ENCODE measurements around the gene CDK17. TPM values are rescaled to one million over a fixed set of nuclear protein-coding genes. Genes with fewer than 3 reads are reported as not detected.
A peak's percentile ranks its signal among the peaks of the same experiment; 100 is the strongest.
"Not testable (repeated sequence)": the region's sequence is repeated elsewhere in the genome, so short reads cannot be mapped to it uniquely, and the experiment has no call there.

CDK17 gene
- polyA plus RNA-seq, 2 donors = 6.3 to 6.5 TPM

DNA sequence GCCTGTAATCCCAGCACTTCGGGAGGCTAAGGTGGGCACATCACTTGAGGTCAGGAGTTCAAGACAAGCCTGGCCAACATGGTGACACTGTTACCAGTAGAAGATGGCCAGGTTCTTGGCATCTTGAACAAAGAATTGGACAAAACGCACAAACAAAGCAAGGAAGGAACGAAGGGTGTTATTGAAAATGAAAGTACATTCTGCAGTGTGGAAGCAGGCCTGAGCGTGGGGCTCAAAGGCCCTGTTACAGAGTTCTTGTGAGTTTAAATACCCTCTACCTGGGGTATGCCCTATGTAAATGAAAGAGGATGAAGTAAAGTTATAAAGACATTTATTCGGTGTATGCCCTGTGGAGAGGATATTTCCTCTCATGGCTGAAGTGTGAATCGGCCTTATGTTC is 20.8 kb upstream of the CDK17 start:
- Histone ChIP-seq H3K27ac (ENCODE audit: low read depth in 2 of 2, low read length in 1 of 2) (no peak overlapping the region), H3K4me3 (ENCODE audit: low read depth in 1 of 2, low read length in 2 of 2) (no peak overlapping the region), H3K36me3 (ENCODE audit: control insufficient read depth in 2 of 2, insufficient read depth in 2 of 2, low read length in 1 of 2) (no peaks in the 10 kb centered on the region), H3K27me3 (ENCODE audit: control insufficient read depth in 1 of 2, insufficient read depth in 2 of 2, low read length in 2 of 2) (no peaks in the 10 kb centered on the region), H3K9me3 (ENCODE audit: control insufficient read depth in 2 of 2, insufficient read depth in 1 of 2, low read depth in 1 of 2, low read length in 1 of 2) (no peaks in the 10 kb centered on the region), H3K4me1 (ENCODE audit: control insufficient read depth in 2 of 2, insufficient read depth in 2 of 2, low read length in 1 of 2) (no peaks in the 10 kb centered on the region)
- WGBS, 2 donors = 70 to 75% methylated on average over 6 of the region's 6 CpGs

DNA sequence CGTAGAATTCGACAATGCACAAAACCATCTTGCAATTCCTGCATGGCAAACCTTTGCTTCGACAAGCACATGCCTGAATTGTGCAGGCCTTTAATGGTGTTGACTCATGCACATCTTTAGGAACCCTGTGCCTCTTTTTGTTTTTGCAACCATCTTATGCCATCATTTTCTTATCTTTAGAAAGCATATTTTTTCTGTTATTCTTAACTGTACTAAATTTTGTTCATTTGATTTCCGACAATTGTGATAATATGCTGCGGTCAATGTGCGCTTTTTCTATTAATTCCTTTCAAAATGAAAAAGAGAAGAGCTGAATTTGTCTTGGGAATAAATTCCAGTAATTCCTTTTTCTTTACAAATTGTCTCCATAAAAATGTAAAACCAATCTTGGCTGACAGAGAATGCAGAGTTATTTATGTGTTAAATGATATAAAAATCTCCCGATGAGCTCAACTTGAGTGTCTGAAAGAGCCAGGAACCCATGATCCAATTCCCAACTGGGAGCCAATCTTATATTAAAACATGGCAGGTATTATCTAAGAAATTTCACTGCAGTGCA is 20.1 kb upstream of the CDK17 start:
- Histone ChIP-seq H3K4me1 (ENCODE audit: control insufficient read depth in 2 of 2, insufficient read depth in 2 of 2, low read length in 1 of 2) (no peaks in the 10 kb centered on the region), H3K9me3 (ENCODE audit: control insufficient read depth in 2 of 2, insufficient read depth in 1 of 2, low read depth in 1 of 2, low read length in 1 of 2) (no peaks in the 10 kb centered on the region), H3K27me3 (ENCODE audit: control insufficient read depth in 1 of 2, insufficient read depth in 2 of 2, low read length in 2 of 2) (no peaks in the 10 kb centered on the region), H3K27ac (ENCODE audit: low read depth in 2 of 2, low read length in 1 of 2) (no peak overlapping the region), H3K36me3 (ENCODE audit: control insufficient read depth in 2 of 2, insufficient read depth in 2 of 2, low read length in 1 of 2) (no peaks in the 10 kb centered on the region), H3K4me3 (ENCODE audit: low read depth in 1 of 2, low read length in 2 of 2) (no peak overlapping the region)
- WGBS, 2 donors = 79 to 82% methylated on average over 7 of the region's 7 CpGs

DNA sequence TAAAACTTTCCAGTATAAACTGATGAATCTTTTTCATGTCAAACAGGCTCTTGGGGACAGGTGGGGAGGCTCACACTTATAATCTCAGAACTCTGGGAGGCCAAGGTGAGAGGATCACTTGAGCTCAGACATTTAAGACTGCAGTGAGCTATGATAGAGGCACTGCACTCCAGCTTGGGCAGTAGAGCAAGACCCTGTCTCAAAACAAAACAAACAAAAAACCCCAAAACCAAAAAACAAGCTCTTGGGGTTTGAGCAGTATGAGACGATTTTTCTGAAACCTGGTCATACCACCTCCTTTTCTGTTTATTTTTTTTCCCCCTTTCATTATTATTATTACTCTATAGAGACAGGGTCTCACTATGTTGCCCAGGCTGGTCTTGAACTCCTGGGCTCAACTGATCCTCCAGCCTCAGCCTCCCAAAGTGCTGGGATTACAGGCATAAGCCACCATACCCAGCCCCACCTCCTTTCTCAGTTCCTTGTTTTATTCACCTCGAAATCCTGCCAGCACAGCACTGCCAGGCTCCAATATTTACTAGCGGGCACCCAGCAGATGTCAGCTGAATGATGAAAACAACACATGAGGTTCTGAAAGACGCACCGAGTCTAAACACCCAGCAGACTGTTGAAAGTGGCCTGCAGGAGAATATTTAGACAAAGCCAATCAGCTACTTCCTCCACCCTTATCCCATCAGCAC is 19.5 kb upstream of the CDK17 start:
- 78 to 80% methylated on average over 5 of the region's 5 CpGs for WGBS, 2 donors
- H3K27me3 ChIP-seq (ENCODE audit: control insufficient read depth in 1 of 2, insufficient read depth in 2 of 2, low read length in 2 of 2) = no peaks in the 10 kb centered on the region
- no peak overlapping the region for H3K4me3 ChIP-seq (ENCODE audit: low read depth in 1 of 2, low read length in 2 of 2)
- H3K4me1 ChIP-seq (ENCODE audit: control insufficient read depth in 2 of 2, insufficient read depth in 2 of 2, low read length in 1 of 2) = peaks cover 0 to 2% of the 10 kb centered on the region in 2 donors
- no peaks in the 10 kb centered on the region for H3K9me3 ChIP-seq (ENCODE audit: control insufficient read depth in 2 of 2, insufficient read depth in 1 of 2, low read depth in 1 of 2, low read length in 1 of 2)
- no peaks in the 10 kb centered on the region for H3K36me3 ChIP-seq (ENCODE audit: control insufficient read depth in 2 of 2, insufficient read depth in 2 of 2, low read length in 1 of 2)
- H3K27ac ChIP-seq (ENCODE audit: low read depth in 2 of 2, low read length in 1 of 2) = no peak overlapping the region

DNA sequence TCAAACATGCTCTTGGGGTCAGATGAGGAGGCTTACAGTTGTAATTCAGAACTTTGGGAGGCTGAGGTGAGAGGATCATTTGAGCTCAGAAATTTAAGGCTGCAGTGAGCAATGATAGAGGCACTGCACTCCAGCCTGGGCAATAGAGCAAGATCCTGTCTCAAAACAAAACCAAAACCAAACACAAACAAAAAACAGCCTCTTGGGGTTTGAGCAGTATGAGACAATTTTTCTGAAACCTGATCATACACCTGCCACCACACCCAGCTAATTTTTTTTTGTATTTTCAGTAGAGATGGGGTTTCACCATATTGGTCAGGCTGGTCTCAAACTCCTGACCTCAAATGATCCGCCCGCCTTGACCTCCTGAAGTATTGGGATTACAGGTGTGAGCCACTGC is 17.4 kb upstream of the CDK17 start:
- not testable (repeated sequence) for H3K36me3 ChIP-seq (ENCODE audit: control insufficient read depth in 2 of 2, insufficient read depth in 2 of 2, low read length in 1 of 2); H3K9me3 ChIP-seq (ENCODE audit: control insufficient read depth in 2 of 2, insufficient read depth in 1 of 2, low read depth in 1 of 2, low read length in 1 of 2); H3K27ac ChIP-seq (ENCODE audit: low read depth in 2 of 2, low read length in 1 of 2); H3K27me3 ChIP-seq (ENCODE audit: control insufficient read depth in 1 of 2, insufficient read depth in 2 of 2, low read length in 2 of 2); H3K4me1 ChIP-seq (ENCODE audit: control insufficient read depth in 2 of 2, insufficient read depth in 2 of 2, low read length in 1 of 2); H3K4me3 ChIP-seq (ENCODE audit: low read depth in 1 of 2, low read length in 2 of 2)
- 84 to 87% methylated on average over 2 of the region's 2 CpGs for WGBS, 2 donors

DNA sequence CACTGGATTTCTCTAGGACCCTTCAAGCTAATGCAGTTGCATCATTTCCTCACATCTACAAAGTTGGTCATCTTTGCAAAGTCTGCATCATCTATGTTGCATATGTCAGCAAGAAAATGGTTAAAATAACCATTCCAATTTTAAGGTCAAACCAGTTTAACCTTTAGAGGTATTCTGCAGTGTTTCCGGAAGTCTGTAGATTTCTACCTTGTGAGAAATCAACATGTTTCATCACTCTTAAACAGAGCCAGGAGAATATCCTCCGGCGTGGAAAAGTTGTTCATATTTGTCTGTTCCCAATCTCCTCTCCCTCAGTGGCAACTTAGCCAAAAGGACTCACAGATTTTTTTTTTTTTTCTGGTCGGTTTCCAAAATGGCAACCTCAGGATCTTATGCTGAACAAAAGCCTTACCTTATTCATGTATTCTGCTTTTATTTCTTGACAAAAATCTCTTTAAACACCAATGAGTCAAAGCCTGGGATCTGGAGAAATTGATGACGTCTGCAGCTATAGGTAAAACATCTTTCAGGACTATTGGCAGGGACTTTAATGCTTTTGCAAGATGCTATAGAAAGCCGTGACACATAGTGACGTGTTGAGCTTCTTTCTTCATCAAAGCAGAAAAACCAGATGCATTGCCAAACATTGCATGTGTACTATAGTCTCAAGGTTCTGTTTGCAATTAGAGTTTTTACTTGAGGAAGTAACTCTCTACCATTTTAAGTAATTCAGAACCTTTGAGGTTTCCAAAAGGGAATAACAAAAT is 16.0 kb upstream of the CDK17 start:
- Histone ChIP-seq H3K4me1 (ENCODE audit: control insufficient read depth in 2 of 2, insufficient read depth in 2 of 2, low read length in 1 of 2) (peaks cover 0 to 2% of the 10 kb centered on the region in 2 donors), H3K36me3 (ENCODE audit: control insufficient read depth in 2 of 2, insufficient read depth in 2 of 2, low read length in 1 of 2) (no peaks in the 10 kb centered on the region), H3K27ac (ENCODE audit: low read depth in 2 of 2, low read length in 1 of 2) (peak overlapping the region in 1 of 2 donors; percentile 27), H3K27me3 (ENCODE audit: control insufficient read depth in 1 of 2, insufficient read depth in 2 of 2, low read length in 2 of 2) (no peaks in the 10 kb centered on the region), H3K9me3 (ENCODE audit: control insufficient read depth in 2 of 2, insufficient read depth in 1 of 2, low read depth in 1 of 2, low read length in 1 of 2) (no peaks in the 10 kb centered on the region), H3K4me3 (ENCODE audit: low read depth in 1 of 2, low read length in 2 of 2) (no peak overlapping the region)
- WGBS, 2 donors = 50 to 52% methylated on average over 7 of the region's 7 CpGs

DNA sequence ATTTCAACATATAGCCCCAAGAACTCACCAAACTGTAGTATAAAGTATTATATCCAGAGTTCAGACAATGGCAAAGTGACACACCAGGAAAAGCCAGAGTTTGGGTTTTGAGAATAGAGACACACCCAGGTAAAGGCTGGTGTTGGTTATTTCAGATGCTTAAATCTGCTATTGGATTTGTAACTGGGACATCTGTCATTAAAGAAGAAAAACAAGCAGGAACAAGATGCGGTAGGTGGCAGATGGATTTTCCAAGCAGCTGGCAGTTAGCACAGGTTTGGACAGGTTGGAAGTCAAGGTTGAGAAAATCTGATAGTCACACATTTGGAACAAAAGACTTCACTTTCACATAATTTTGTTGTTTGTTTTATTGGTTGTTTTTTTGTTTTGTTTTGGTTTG is 14.4 kb upstream of the CDK17 start:
- no peaks in the 10 kb centered on the region for H3K27me3 ChIP-seq (ENCODE audit: control insufficient read depth in 1 of 2, insufficient read depth in 2 of 2, low read length in 2 of 2)
- no peaks in the 10 kb centered on the region for H3K9me3 ChIP-seq (ENCODE audit: control insufficient read depth in 2 of 2, insufficient read depth in 1 of 2, low read depth in 1 of 2, low read length in 1 of 2)
- H3K36me3 ChIP-seq (ENCODE audit: control insufficient read depth in 2 of 2, insufficient read depth in 2 of 2, low read length in 1 of 2) = no peaks in the 10 kb centered on the region
- no peak overlapping the region for H3K4me3 ChIP-seq (ENCODE audit: low read depth in 1 of 2, low read length in 2 of 2)
- H3K4me1 ChIP-seq (ENCODE audit: control insufficient read depth in 2 of 2, insufficient read depth in 2 of 2, low read length in 1 of 2) = peaks cover 0 to 2% of the 10 kb centered on the region in 2 donors
- H3K27ac ChIP-seq (ENCODE audit: low read depth in 2 of 2, low read length in 1 of 2) = no peak overlapping the region
- 44 to 71% methylated on average over 1 of the region's 1 CpG for WGBS, 2 donors

DNA sequence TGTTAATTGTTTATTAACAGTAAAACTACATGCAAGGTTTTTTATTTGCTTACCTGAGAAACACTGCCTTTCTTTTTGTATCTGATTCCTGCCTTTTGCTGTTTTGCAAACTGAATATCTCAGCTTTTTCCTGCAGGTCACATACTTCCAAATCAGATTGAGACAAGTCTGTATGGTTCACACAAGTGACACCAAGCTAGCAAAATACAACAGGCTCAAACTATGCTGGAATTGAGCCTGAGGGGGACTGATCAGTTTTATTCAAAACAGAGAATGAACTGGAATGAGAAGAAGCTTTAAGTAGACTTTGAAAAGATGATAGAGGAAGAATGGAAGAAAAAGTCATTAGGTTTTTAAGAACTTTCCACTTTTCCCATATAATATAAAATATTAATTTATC is 12.2 kb upstream of the CDK17 start:
- Histone ChIP-seq H3K9me3 (ENCODE audit: control insufficient read depth in 2 of 2, insufficient read depth in 1 of 2, low read depth in 1 of 2, low read length in 1 of 2) (no peaks in the 10 kb centered on the region), H3K4me3 (ENCODE audit: low read depth in 1 of 2, low read length in 2 of 2) (no peak overlapping the region), H3K4me1 (ENCODE audit: control insufficient read depth in 2 of 2, insufficient read depth in 2 of 2, low read length in 1 of 2) (peaks cover 0 to 2% of the 10 kb centered on the region in 2 donors), H3K36me3 (ENCODE audit: control insufficient read depth in 2 of 2, insufficient read depth in 2 of 2, low read length in 1 of 2) (no peaks in the 10 kb centered on the region), H3K27me3 (ENCODE audit: control insufficient read depth in 1 of 2, insufficient read depth in 2 of 2, low read length in 2 of 2) (no peaks in the 10 kb centered on the region), H3K27ac (ENCODE audit: low read depth in 2 of 2, low read length in 1 of 2) (no peak overlapping the region)

DNA sequence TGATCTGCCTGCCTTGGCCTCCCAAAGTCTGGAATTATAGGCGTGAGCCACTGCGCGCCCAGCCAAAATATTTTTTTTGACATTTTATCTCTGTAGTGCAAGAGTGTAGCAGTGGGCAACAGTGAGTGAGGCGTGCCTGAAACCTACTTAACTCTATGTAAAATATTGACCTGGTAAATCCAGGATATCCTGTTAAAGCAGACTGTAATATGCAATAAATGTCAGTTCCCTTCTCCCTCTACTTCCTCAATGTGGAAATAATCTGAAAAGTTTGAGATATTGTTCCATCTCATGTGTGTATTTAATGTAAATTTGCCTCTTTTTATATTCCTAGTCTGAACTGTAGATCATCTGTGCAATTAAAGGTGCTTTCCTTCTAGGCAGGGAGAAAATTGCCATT is 9.5 kb upstream of the CDK17 start:
- no peaks in the 10 kb centered on the region for H3K4me1 ChIP-seq (ENCODE audit: control insufficient read depth in 2 of 2, insufficient read depth in 2 of 2, low read length in 1 of 2)
- no peak overlapping the region for H3K4me3 ChIP-seq (ENCODE audit: low read depth in 1 of 2, low read length in 2 of 2)
- WGBS, 2 donors = 87 to 90% methylated on average over 4 of the region's 4 CpGs
- no peaks in the 10 kb centered on the region for H3K36me3 ChIP-seq (ENCODE audit: control insufficient read depth in 2 of 2, insufficient read depth in 2 of 2, low read length in 1 of 2)
- H3K9me3 ChIP-seq (ENCODE audit: control insufficient read depth in 2 of 2, insufficient read depth in 1 of 2, low read depth in 1 of 2, low read length in 1 of 2) = no peaks in the 10 kb centered on the region
- no peaks in the 10 kb centered on the region for H3K27me3 ChIP-seq (ENCODE audit: control insufficient read depth in 1 of 2, insufficient read depth in 2 of 2, low read length in 2 of 2)
- H3K27ac ChIP-seq (ENCODE audit: low read depth in 2 of 2, low read length in 1 of 2) = no peak overlapping the region

DNA sequence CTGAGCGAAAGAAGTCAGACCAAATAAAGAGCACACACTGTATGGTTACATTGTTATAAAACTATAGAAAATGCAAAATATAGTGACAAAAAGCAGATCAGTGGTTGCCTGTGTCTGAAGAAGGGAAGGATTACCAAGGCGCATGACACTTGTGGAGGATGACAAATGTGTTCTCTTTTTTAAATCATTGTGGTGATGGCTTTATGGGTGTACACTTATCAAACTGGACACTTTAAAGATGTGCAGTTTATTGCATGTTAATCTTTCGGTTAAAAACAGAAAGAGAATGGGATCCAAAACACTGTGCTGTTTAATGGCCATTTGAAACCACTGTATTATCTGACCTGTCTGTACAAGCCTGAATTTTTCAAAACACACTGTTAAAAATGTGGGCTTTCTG is 8.8 kb upstream of the CDK17 start:
- no peaks in the 10 kb centered on the region for H3K27me3 ChIP-seq (ENCODE audit: control insufficient read depth in 1 of 2, insufficient read depth in 2 of 2, low read length in 2 of 2)
- no peak overlapping the region for H3K4me3 ChIP-seq (ENCODE audit: low read depth in 1 of 2, low read length in 2 of 2)
- no peak overlapping the region for H3K27ac ChIP-seq (ENCODE audit: low read depth in 2 of 2, low read length in 1 of 2)
- WGBS, 2 donors = 95% methylated on average over 3 of the region's 3 CpGs
- H3K9me3 ChIP-seq (ENCODE audit: control insufficient read depth in 2 of 2, insufficient read depth in 1 of 2, low read depth in 1 of 2, low read length in 1 of 2) = no peaks in the 10 kb centered on the region
- no peaks in the 10 kb centered on the region for H3K36me3 ChIP-seq (ENCODE audit: control insufficient read depth in 2 of 2, insufficient read depth in 2 of 2, low read length in 1 of 2)
- H3K4me1 ChIP-seq (ENCODE audit: control insufficient read depth in 2 of 2, insufficient read depth in 2 of 2, low read length in 1 of 2) = no peaks in the 10 kb centered on the region

Measured in esophagus (tissue), 2 donors.